T-helper 2 cell treated with Interferon-gamma antibody and Interleukin-4, amounts not matched to agents 5 μg/mL and 100 μg/mL, for 36 hours (primary cell): ENCODE data around the gene UBE3B.

Source experiments
- DNase-seq: peaks from one replicate; pipeline ENCODE4 v3.0.0; 2021; ENCODE audit warnings: low spot score
- H3K27ac Mint-ChIP-seq: one replicate; pipeline ENCODE4 v1.8.0; 2021; ENCODE audit warnings: mild to moderate bottlenecking, mixed read lengths
- H3K27me3 Mint-ChIP-seq: one replicate; pipeline ENCODE4 v1.8.0; 2021; ENCODE audit warnings: low read depth, mixed read lengths
- H3K36me3 Mint-ChIP-seq: one replicate; pipeline ENCODE4 v1.8.0; 2021; ENCODE audit warnings: low read depth, mixed read lengths
- H3K4me1 Mint-ChIP-seq: one replicate; pipeline ENCODE4 v1.8.0; 2021; ENCODE audit warnings: low read depth, mixed read lengths
- H3K4me3 Mint-ChIP-seq: one replicate; pipeline ENCODE4 v1.8.0; 2022; ENCODE audit warnings: mild to moderate bottlenecking, moderate library complexity, mixed read lengths
- H3K9me3 Mint-ChIP-seq: one replicate; pipeline ENCODE4 v1.8.0; 2021; ENCODE audit warnings: mixed read lengths

Gene UBE3B

DNA sequence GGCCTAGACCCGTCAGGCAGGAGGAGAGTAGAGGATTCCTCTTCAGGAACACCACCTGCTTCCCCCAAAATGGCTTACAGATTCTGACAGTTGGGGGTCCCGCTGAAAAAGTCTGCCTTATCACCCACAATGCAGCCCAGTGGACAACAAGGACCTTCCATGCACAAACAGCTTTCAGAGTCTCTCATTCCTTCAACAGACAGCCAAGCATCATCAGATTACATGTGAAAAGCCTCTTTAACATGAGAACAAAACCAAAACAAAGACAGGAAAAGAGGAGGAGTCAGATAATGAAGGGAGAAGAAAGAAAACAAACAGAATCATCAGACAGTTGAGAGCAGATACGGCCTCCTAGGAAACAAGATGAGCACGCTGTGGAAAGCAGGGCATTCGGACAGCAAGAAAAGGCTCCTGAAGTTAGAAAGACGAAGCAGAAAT, 18.6 kb upstream of the UBE3B start:
- peak overlapping the region; percentile 45 for H3K27ac Mint-ChIP-seq
- H3K9me3 Mint-ChIP-seq, result no peaks in the 10 kb centered on the region
- no peak overlapping the region for H3K4me3 Mint-ChIP-seq
- peaks cover 28% of the 10 kb centered on the region for H3K4me1 Mint-ChIP-seq
- H3K27me3 Mint-ChIP-seq, result no peaks in the 10 kb centered on the region
- DNase-seq, result no peak
- peaks cover 37% of the 10 kb centered on the region for H3K36me3 Mint-ChIP-seq

DNA sequence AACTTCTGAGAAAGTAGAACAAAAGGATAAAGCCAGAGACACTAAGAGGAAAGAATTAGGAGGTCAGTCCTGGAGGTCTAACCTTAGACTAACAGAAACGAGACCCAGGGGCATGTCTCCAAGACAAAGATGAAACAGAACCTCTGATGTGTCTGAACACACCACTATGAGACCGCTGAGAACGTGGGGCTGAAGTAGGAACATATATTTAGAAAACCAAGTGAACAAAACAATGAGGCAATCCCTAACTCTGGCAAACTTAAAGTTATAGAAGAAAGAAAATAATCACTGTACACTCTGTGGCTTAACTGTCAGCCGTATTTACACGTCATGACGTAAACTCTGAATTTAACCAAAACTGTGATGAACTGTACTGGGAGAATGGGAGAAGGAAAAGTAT, 18.2 kb upstream of the UBE3B start:
- Mint-ChIP-seq H3K27me3 (no peaks in the 10 kb centered on the region), H3K4me1 (peaks cover 32% of the 10 kb centered on the region), H3K9me3 (no peaks in the 10 kb centered on the region), H3K4me3 (no peak overlapping the region), H3K36me3 (peaks cover 34% of the 10 kb centered on the region), H3K27ac (peak overlapping the region; percentile 45)
- no peak for DNase-seq

GRCh38 chr12:109460538-109460937, 16.9 kb upstream of the UBE3B start:
- Mint-ChIP-seq H3K4me3 (no peak overlapping the region), H3K27me3 (no peaks in the 10 kb centered on the region), H3K36me3 (peaks cover 29% of the 10 kb centered on the region), H3K9me3 (no peaks in the 10 kb centered on the region), H3K27ac (no peak overlapping the region), H3K4me1 (peaks cover 33% of the 10 kb centered on the region)
- DNase-seq, result no peak

DNA sequence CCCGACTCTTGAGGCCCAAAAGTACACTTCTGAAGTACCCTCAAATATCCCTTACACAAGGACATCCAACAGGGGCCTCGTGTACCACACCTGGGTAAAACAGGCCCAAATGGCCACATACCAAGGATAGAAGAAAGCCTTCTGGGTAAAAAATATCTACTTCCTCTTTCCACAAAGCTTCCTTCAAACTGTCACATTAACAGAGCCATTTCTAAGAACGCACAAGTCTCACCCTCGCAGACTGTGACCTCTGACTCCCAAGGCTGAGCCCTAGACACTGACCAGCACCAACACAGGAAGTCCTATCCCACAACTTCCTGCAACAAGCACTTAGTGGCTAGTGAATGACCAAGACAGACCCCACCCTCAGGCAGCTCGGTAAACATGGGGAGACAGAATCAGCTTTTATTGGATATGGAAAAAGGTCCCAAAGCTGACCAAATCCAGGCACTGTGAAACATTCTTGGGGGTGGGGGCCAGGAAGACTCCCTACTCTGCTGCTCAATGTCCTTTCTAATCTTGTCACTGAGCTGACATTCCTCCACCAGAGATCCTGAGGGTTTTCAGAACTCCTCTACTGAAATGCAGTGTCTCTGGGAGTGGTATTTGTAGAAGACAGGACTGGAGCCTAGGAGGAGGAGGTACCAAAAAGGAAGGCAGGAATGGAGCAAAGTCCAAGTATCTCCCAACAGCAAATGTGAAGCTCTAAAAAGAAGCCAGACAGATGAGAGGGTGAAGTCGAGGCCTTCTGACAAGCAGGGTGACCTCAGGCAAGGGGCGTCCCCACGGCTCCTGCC, 16.2 kb upstream of the UBE3B start:
- H3K27me3 Mint-ChIP-seq, result no peaks in the 10 kb centered on the region
- no peak overlapping the region for H3K4me3 Mint-ChIP-seq
- DNase-seq, result no peak
- peaks cover 29% of the 10 kb centered on the region for H3K36me3 Mint-ChIP-seq
- no peaks in the 10 kb centered on the region for H3K9me3 Mint-ChIP-seq
- peaks cover 33% of the 10 kb centered on the region for H3K4me1 Mint-ChIP-seq
- peak overlapping the region; percentile 80 for H3K27ac Mint-ChIP-seq

DNA sequence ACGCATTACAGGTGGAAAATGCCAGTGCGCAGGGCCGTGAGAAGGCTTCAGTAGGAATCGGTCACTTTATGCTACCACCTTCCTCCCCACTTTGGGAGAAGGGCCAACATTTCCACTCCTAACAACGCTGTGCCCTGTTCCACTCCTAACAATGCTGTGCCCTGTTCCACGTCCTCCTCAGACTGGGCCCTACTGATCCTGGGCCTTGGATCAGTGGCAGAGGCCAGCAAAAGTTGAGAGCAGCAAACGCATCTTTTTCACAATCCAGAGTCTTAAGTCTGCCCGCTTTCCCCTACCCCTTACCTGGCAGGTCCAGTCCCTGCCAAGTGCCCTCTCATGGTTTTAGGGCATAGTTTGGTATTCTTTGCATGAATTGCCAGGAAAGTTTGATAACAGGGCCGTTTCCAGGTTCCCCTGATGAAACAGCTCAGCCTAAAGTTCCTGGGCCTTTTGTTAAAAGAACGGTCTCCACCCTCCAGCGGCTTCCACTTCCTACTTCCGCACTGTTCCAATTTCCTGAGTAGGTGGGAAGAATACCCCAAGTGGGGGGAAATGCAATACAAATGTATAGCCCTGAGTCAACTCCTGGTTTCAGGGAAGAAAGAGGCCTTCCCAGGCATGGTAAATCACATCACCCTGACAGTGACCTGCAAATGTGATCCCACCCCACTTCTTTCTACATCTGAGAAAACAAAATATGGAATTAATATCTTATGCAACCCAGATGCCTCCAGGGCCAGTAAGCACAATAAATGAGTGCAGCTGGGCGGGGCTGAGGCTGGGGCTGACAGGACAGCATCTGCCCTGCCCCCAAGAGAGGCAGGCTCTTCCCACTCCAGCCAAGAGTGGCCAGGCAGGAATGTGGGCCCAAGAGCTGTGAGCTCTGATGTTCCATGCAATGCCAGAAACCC, 15.3 kb upstream of the UBE3B start:
- no peaks in the 10 kb centered on the region for H3K27me3 Mint-ChIP-seq
- no peak for DNase-seq
- no peak overlapping the region for H3K4me3 Mint-ChIP-seq

DNA sequence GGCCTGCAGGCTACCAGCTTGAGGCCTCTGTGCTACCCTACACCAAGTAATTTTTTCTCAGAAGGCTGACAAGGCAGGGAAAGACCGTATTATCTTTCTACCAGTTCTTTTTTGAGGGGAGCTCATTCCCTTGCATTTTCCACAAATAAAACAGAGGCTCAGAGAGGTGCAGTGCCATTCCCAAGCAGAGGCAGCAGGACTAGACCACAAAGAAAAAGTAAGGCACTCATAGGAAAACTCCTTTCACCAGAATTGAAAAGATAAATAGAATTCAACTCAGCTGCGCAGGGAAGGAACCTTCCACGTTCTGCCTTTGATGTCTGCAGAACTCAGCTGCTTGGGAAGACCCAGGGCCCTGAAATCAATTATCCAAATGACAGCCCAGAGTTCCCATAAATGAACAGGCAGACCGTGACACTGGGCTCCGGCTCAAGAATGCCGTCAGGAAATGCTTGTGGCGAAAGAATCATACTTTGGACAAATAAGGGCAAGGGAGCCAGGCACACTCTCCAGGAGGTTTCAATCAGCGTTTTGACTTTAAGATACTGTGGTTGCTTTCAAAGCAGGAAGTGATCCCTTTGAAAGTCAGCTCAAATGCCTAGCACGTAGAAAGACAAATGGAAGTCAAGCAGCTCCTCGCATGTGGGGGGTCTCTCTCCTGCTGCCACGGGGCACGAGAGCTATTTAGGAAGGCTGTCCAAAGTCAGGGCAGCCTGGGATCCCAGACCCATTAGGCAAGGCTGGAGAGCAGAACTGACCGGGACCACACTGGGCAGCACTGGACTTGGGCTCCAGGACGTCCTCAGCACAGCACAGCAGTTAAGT, 14.4 kb upstream of the UBE3B start:
- no peak for DNase-seq
- peak overlapping the region; percentile 30 for H3K4me3 Mint-ChIP-seq
- no peaks in the 10 kb centered on the region for H3K27me3 Mint-ChIP-seq
- H3K9me3 Mint-ChIP-seq, result no peaks in the 10 kb centered on the region
- peaks cover 33% of the 10 kb centered on the region for H3K4me1 Mint-ChIP-seq
- peaks cover 16% of the 10 kb centered on the region for H3K36me3 Mint-ChIP-seq
- H3K27ac Mint-ChIP-seq, result peak overlapping the region; percentile 76

More for the DNA sequence above, 15.3 kb upstream of the UBE3B start:
- peaks cover 33% of the 10 kb centered on the region for H3K4me1 Mint-ChIP-seq
- no peaks in the 10 kb centered on the region for H3K9me3 Mint-ChIP-seq
- H3K36me3 Mint-ChIP-seq, result peaks cover 24% of the 10 kb centered on the region
- H3K27ac Mint-ChIP-seq, result peak overlapping the region; percentile 2

GRCh38 chr12:109463756-109464155, 13.7 kb upstream of the UBE3B start:
- peaks cover 31% of the 10 kb centered on the region for H3K4me1 Mint-ChIP-seq
- no peaks in the 10 kb centered on the region for H3K9me3 Mint-ChIP-seq
- DNase-seq, result no peak
- H3K4me3 Mint-ChIP-seq, result peak overlapping the region; percentile 17
- peak overlapping the region; percentile 76 for H3K27ac Mint-ChIP-seq
- H3K36me3 Mint-ChIP-seq, result peaks cover 16% of the 10 kb centered on the region
- no peaks in the 10 kb centered on the region for H3K27me3 Mint-ChIP-seq

GRCh38 chr12:109464642-109465351, 12.6 kb upstream of the UBE3B start:
- no peak overlapping the region for H3K4me3 Mint-ChIP-seq
- H3K9me3 Mint-ChIP-seq, result no peaks in the 10 kb centered on the region
- peaks cover 24% of the 10 kb centered on the region for H3K4me1 Mint-ChIP-seq
- H3K36me3 Mint-ChIP-seq, result peaks cover 14% of the 10 kb centered on the region
- DNase-seq, result no peak
- H3K27me3 Mint-ChIP-seq, result no peaks in the 10 kb centered on the region
- H3K27ac Mint-ChIP-seq, result no peak overlapping the region

DNA sequence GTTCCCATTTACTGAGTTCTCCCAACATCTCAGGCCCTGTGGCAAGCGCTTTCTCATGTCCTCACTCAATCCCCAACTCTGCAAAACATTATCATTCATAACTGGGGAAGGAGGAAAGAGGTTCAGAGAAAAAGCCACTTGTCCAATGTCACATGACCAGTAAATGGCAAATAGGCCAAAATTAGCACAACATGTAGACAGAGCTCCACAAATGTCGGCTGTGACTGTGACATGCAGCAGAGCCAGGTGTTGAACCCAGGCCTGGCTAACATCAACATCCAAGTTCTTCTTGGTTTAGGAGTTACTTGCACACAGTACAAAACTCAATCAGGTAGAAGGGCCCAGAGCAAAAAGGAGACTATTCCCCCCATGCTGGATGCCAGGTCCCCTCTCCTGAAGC, 11.1 kb upstream of the UBE3B start:
- H3K27me3 Mint-ChIP-seq, result no peaks in the 10 kb centered on the region
- no peak overlapping the region for H3K27ac Mint-ChIP-seq
- no peak for DNase-seq
- H3K36me3 Mint-ChIP-seq, result peaks cover 12% of the 10 kb centered on the region
- H3K9me3 Mint-ChIP-seq, result no peaks in the 10 kb centered on the region
- H3K4me1 Mint-ChIP-seq, result peaks cover 20% of the 10 kb centered on the region
- H3K4me3 Mint-ChIP-seq, result no peak overlapping the region

- peaks cover 10% of the 10 kb centered on the region for H3K36me3 Mint-ChIP-seq
- no peaks in the 10 kb centered on the region for H3K9me3 Mint-ChIP-seq
- no peaks in the 10 kb centered on the region for H3K27me3 Mint-ChIP-seq
- DNase-seq, result no peak
- no peak overlapping the region for H3K4me3 Mint-ChIP-seq
- H3K27ac Mint-ChIP-seq, result no peak overlapping the region
- peaks cover 18% of the 10 kb centered on the region for H3K4me1 Mint-ChIP-seq
Measured at GRCh38 chr12:109466821-109467220, 10.6 kb upstream of the UBE3B start.

DNA sequence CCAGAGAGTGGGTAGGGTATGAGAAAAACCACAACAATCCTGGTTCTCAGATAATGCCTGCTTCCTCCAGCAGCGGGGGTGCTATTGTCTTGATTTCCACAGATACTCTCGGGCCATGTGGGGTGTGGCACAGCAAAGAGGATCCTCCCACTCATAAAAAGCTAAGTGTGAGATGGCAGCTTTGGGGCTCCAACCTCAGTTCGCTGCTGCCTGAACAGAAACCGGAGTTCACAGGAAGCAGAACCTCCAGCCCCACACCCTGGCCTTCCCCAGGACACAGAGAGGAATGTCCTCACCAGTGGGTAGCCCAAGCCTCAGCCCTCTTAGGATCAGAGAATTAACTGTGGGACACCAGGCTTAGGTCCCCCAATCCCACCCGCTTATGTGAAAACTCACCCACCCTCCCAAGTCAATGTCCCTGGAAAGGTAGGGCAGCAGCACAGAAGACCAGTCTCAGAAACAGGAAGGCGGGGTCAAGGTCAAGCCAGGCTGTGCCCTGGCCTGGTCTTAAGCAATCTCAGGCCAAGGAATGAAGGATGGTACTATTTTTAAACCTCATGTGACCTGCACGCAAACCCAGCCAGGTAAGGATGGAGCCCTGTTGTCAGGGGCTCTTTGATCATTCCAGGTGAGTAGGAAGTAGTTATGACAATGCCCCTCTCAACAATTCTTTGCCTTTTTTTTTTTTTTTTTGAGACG, 9.3 kb upstream of the UBE3B start:
- no peaks in the 10 kb centered on the region for H3K27me3 Mint-ChIP-seq
- H3K4me3 Mint-ChIP-seq, result no peak overlapping the region
- peaks cover 12% of the 10 kb centered on the region for H3K4me1 Mint-ChIP-seq
- H3K27ac Mint-ChIP-seq, result no peak overlapping the region
- peaks cover 10% of the 10 kb centered on the region for H3K36me3 Mint-ChIP-seq
- H3K9me3 Mint-ChIP-seq, result no peaks in the 10 kb centered on the region
- DNase-seq, result no peak

GRCh38 chr12:109469517-109469916, 7.9 kb upstream of the UBE3B start:
- Mint-ChIP-seq H3K4me1 (peaks cover under 1% of the 10 kb centered on the region), H3K36me3 (peaks cover 9% of the 10 kb centered on the region), H3K27me3 (no peaks in the 10 kb centered on the region), H3K9me3 (no peaks in the 10 kb centered on the region), H3K27ac (no peak overlapping the region), H3K4me3 (no peak overlapping the region)
- no peak for DNase-seq

GRCh38 chr12:109473006-109473405, 4.4 kb upstream of the UBE3B start:
- Mint-ChIP-seq H3K36me3 (peaks cover 15% of the 10 kb centered on the region), H3K27ac (no peak overlapping the region), H3K4me1 (peaks cover 15% of the 10 kb centered on the region), H3K9me3 (no peaks in the 10 kb centered on the region), H3K27me3 (no peaks in the 10 kb centered on the region), H3K4me3 (no peak overlapping the region)
- no peak for DNase-seq
